Hepatocyte (in vitro differentiated cells): ENCODE results near the gene CDH18.

ENCODE experiments used
- CTCF ChIP-seq: fragments of 200-600 bp; sonication (generic); IDR thresholded peaks from 2 replicates; pipeline ENCODE4 v1.5.1; 2016; ENCODE audit warnings: antibody characterized with exemption, mild to moderate bottlenecking; ENCODE audit not compliant: poor library complexity
- EZH2 ChIP-seq: fragments of 200-600 bp; sonication (generic); IDR thresholded peaks from 2 replicates; pipeline ENCODE4 v1.6.1; 2016; ENCODE audit warnings: antibody characterized with exemption, mild to moderate bottlenecking, borderline replicate concordance
- EZH2phosphoT487 ChIP-seq: fragments of 200-600 bp; sonication (generic); IDR thresholded peaks from one replicate; pipeline ENCODE4 v1.6.1; 2018; ENCODE audit warnings: antibody characterized with exemption, mild to moderate bottlenecking, low read depth, moderate library complexity; ENCODE audit not compliant: unreplicated experiment, severe bottlenecking

GRCh38 chr5:19927919-19928318 is 60.1 kb downstream of the CDH18 start:
- TF ChIP-seq CTCF: no peak
- no peak for TF ChIP-seq EZH2
- no peak for TF ChIP-seq EZH2phosphoT487
